NT2/D1 (cell line): ENCODE data around the gene COL23A1.

Experiments
- DNase-seq: peaks from one replicate; pipeline ENCODE4 v3.0.0-alpha.2; 2011; ENCODE audit warnings: low read depth, low spot score
- H3K27me3 ChIP-seq: 2 replicates; pipeline ENCODE4 v1.6.0; 2011; ENCODE audit warnings: mild to moderate bottlenecking; ENCODE audit not compliant: insufficient read length, insufficient read depth
- H3K36me3 ChIP-seq: 2 replicates; pipeline ENCODE4 v1.6.1; 2011; ENCODE audit warnings: mild to moderate bottlenecking, low read length, mixed read lengths; ENCODE audit not compliant: insufficient read depth, insufficient read length
- H3K4me1 ChIP-seq: 2 replicates; pipeline ENCODE4 v1.5.1; 2011; ENCODE audit not compliant: insufficient read depth, insufficient read length
- H3K4me3 ChIP-seq: 2 replicates; pipeline ENCODE4 v1.5.1; 2011; ENCODE audit warnings: low read depth; ENCODE audit not compliant: insufficient read length
- H3K9ac ChIP-seq: 2 replicates; pipeline ENCODE4 v1.6.0; 2011; ENCODE audit warnings: low read depth; ENCODE audit not compliant: insufficient read length
- H3K9me3 ChIP-seq: 2 replicates; pipeline ENCODE4 v1.5.1; 2011; ENCODE audit warnings: mild to moderate bottlenecking, low read length; ENCODE audit not compliant: insufficient read depth
- SUZ12 ChIP-seq: IDR thresholded peaks from 2 replicates; pipeline ENCODE4 v1.6.1; 2011; ENCODE audit not compliant: insufficient read length, insufficient read depth; ENCODE audit errors: extremely low read depth
- YY1 ChIP-seq: IDR thresholded peaks from 2 replicates; pipeline ENCODE4 v1.6.1; 2011; ENCODE audit not compliant: insufficient read length, insufficient read depth
- ZNF274 ChIP-seq: IDR thresholded peaks from 2 replicates; pipeline ENCODE4 v1.6.1; 2011; ENCODE audit warnings: mild to moderate bottlenecking, low read depth, low read length

The COL23A1 gene

GRCh38 chr5:178476972-178477754 lies 113.0 kb downstream of the COL23A1 start:
- Histone ChIP-seq H3K9me3 (peaks cover 10% of the 10 kb centered on the region; the same call in 1 of the 2 replicates), H3K9ac (no peak overlapping the region), H3K36me3 (no peaks in the 10 kb centered on the region), H3K4me3 (no peak overlapping the region), H3K4me1 (no peaks in the 10 kb centered on the region), H3K27me3 (no peaks in the 10 kb centered on the region)
- TF ChIP-seq YY1 (no peak), SUZ12 (no peak), ZNF274 (no peak)
- no peak for DNase-seq

GRCh38 chr5:178476531-178476930 lies 113.7 kb downstream of the COL23A1 start:
- H3K27me3 ChIP-seq = no peaks in the 10 kb centered on the region
- no peaks in the 10 kb centered on the region for H3K36me3 ChIP-seq
- TF ChIP-seq YY1 (no peak), SUZ12 (no peak), ZNF274 (no peak)
- peaks cover 10% of the 10 kb centered on the region; the same call in 1 of the 2 replicates for H3K9me3 ChIP-seq
- DNase-seq = no peak
- H3K4me1 ChIP-seq = no peaks in the 10 kb centered on the region
- H3K4me3 ChIP-seq = no peak overlapping the region
- no peak overlapping the region for H3K9ac ChIP-seq

- Histone ChIP-seq H3K27me3 (no peaks in the 10 kb centered on the region), H3K9ac (no peak overlapping the region), H3K9me3 (peaks cover 10% of the 10 kb centered on the region; the same call in 1 of the 2 replicates), H3K36me3 (no peaks in the 10 kb centered on the region), H3K4me1 (peaks cover 2% of the 10 kb centered on the region), H3K4me3 (no peak overlapping the region)
- no peak for DNase-seq
- no peak for TF ChIP-seq SUZ12
- TF ChIP-seq ZNF274 = no peak
- TF ChIP-seq YY1 = no peak
Measured at GRCh38 chr5:178475422-178475821, 114.8 kb downstream of the COL23A1 start.

- Histone ChIP-seq H3K9me3 (peaks cover 10% of the 10 kb centered on the region; the same call in 1 of the 2 replicates), H3K27me3 (no peaks in the 10 kb centered on the region), H3K4me1 (peaks cover 2% of the 10 kb centered on the region), H3K36me3 (no peaks in the 10 kb centered on the region), H3K4me3 (no peak overlapping the region), H3K9ac (no peak overlapping the region)
- no peak for DNase-seq
- TF ChIP-seq YY1 = no peak
- no peak for TF ChIP-seq ZNF274
- no peak for TF ChIP-seq SUZ12
Measured at GRCh38 chr5:178474562-178475184, 115.5 kb downstream of the COL23A1 start.

GRCh38 chr5:178473854-178474253 lies 116.3 kb downstream of the COL23A1 start:
- Histone ChIP-seq H3K9ac (no peak overlapping the region), H3K4me3 (no peak overlapping the region), H3K4me1 (peaks cover 2% of the 10 kb centered on the region), H3K9me3 (peaks cover 10% of the 10 kb centered on the region; the same call in 1 of the 2 replicates), H3K36me3 (no peaks in the 10 kb centered on the region), H3K27me3 (no peaks in the 10 kb centered on the region)
- TF ChIP-seq SUZ12 (no peak), ZNF274 (no peak), YY1 (no peak)
- no peak for DNase-seq

GRCh38 chr5:178472138-178472537 lies 118.1 kb downstream of the COL23A1 start:
- peaks cover 7% of the 10 kb centered on the region for H3K4me1 ChIP-seq
- H3K9me3 ChIP-seq = peaks cover 10% of the 10 kb centered on the region; the same call in 1 of the 2 replicates
- no peak overlapping the region for H3K9ac ChIP-seq
- H3K27me3 ChIP-seq = no peaks in the 10 kb centered on the region
- no peak for DNase-seq
- H3K4me3 ChIP-seq = no peak overlapping the region
- no peaks in the 10 kb centered on the region for H3K36me3 ChIP-seq
- TF ChIP-seq SUZ12 = no peak
- TF ChIP-seq ZNF274 = no peak
- no peak for TF ChIP-seq YY1

- H3K27me3 ChIP-seq = no peaks in the 10 kb centered on the region
- H3K9ac ChIP-seq = no peak overlapping the region
- no peak for DNase-seq
- no peak overlapping the region for H3K4me3 ChIP-seq
- peaks cover 7% of the 10 kb centered on the region for H3K4me1 ChIP-seq
- peaks cover 10% of the 10 kb centered on the region; the same call in 1 of the 2 replicates for H3K9me3 ChIP-seq
- no peaks in the 10 kb centered on the region for H3K36me3 ChIP-seq
- no peak for TF ChIP-seq YY1
- no peak for TF ChIP-seq ZNF274
- no peak for TF ChIP-seq SUZ12
Measured at GRCh38 chr5:178471711-178472110, 118.5 kb downstream of the COL23A1 start.
